SH-SY5Y (cell line): ENCODE data around the gene IVL.

ENCODE experiments used
- GATA2 ChIP-seq: IDR thresholded peaks from 2 replicates; pipeline ENCODE4 v1.6.1; 2011; ENCODE audit warnings: mild to moderate bottlenecking, low read depth, low read length
- GATA3 ChIP-seq: IDR thresholded peaks from 2 replicates; pipeline ENCODE4 v1.6.1; 2011; ENCODE audit warnings: low read depth, mild to moderate bottlenecking, low read length, moderate library complexity

DNA sequence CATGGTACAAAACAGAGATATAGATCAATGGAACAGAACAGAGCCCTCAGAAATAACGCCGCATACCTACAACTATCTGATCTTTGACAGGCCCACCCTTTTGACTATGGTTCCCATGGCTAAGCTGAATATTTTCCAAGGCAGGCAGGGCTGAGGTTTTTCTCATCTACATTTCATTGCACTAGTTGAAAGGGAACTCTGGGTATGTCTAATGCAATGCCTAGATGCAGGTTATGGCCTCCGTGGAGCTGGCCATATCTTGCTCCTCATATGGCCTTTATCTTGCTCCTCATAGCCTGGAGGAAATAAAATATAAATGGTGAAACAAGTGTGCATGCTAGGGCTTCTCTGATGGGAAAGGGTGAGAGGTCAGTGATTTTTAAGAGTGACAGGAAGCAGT, 49.2 kb downstream of the IVL start:
- TF ChIP-seq GATA2: no peak
- no peak for TF ChIP-seq GATA3
